Neural progenitor cell (in vitro differentiated cells): ENCODE measurements around the gene E4F1.

Experiments
- CTCF ChIP-seq: fragments of 200-600 bp; sonication (generic); IDR thresholded peaks from 2 replicates; pipeline ENCODE4 v1.5.1; 2017; ENCODE audit warnings: antibody characterized with exemption, mild to moderate bottlenecking
- EZH2 ChIP-seq: fragments of 200-600 bp; sonication (generic); IDR thresholded peaks from 2 replicates; pipeline ENCODE4 v1.6.1; 2017; ENCODE audit warnings: antibody characterized with exemption, mild to moderate bottlenecking, moderate library complexity
- EZH2phosphoT487 ChIP-seq: fragments of 200-600 bp; sonication (generic); IDR thresholded peaks from 2 replicates; pipeline ENCODE4 v1.6.1; 2017; ENCODE audit warnings: antibody characterized with exemption

GRCh38 chr16:2210009-2210332, 13.4 kb upstream of the E4F1 start:
- TF ChIP-seq CTCF (no peak), EZH2 (no peak), EZH2phosphoT487 (no peak)
